ENCODE results near the gene GPR89A.
A peak's percentile ranks its signal among the peaks of the same experiment; 100 is the strongest.
"Not testable (repeated sequence)": the region's sequence is repeated elsewhere in the genome, so short reads cannot be mapped to it uniquely, and the experiment has no call there.

Gene GPR89A

GRCh38 chr1:145607833-145608733 is at the start of gene GPR89A:
Gene GPR89A (plus strand): TSS chr1:145607988. CDS start chr1:145608134, 146 bp downstream.
- DNase-seq (ENCODE audit: low spot score): peak; percentile 45

- not testable (repeated sequence) for DNase-seq (ENCODE audit: low spot score)
Measured at GRCh38 chr1:145586820-145587219, 21.0 kb upstream of the GPR89A start.

GRCh38 chr1:145590806-145591205 is 17.0 kb upstream of the GPR89A start:
- DNase-seq (ENCODE audit: low spot score): not testable (repeated sequence)

- not testable (repeated sequence) for DNase-seq (ENCODE audit: low spot score)
Measured at GRCh38 chr1:145592347-145592746, 15.4 kb upstream of the GPR89A start.

GRCh38 chr1:145595421-145595820 is 12.4 kb upstream of the GPR89A start:
- not testable (repeated sequence) for DNase-seq (ENCODE audit: low spot score)

- DNase-seq (ENCODE audit: low spot score): not testable (repeated sequence)
Measured at GRCh38 chr1:145596236-145596635, 11.6 kb upstream of the GPR89A start.

- DNase-seq (ENCODE audit: low spot score): not testable (repeated sequence)
Measured at GRCh38 chr1:145599426-145599825, 8.4 kb upstream of the GPR89A start.

GRCh38 chr1:145601593-145601992 is 6.2 kb upstream of the GPR89A start:
- DNase-seq (ENCODE audit: low spot score): no peak

- not testable (repeated sequence) for DNase-seq (ENCODE audit: low spot score)
Measured at GRCh38 chr1:145606840-145607239, 948 bp upstream of the GPR89A start.

- DNase-seq (ENCODE audit: low spot score): not testable (repeated sequence)
Measured at GRCh38 chr1:145607289-145607688, 499 bp upstream of the GPR89A start.

GRCh38 chr1:145610744-145611143 is 3.0 kb downstream of the GPR89A start:
- DNase-seq (ENCODE audit: low spot score): not testable (repeated sequence)

- DNase-seq (ENCODE audit: low spot score): not testable (repeated sequence)
Measured at GRCh38 chr1:145620073-145620472, 12.3 kb downstream of the GPR89A start.

- not testable (repeated sequence) for DNase-seq (ENCODE audit: low spot score)
Measured at GRCh38 chr1:145622177-145622576, 14.4 kb downstream of the GPR89A start.

- not testable (repeated sequence) for DNase-seq (ENCODE audit: low spot score)
Measured at GRCh38 chr1:145636237-145636636, 28.4 kb downstream of the GPR89A start.

- not testable (repeated sequence) for DNase-seq (ENCODE audit: low spot score)
Measured at GRCh38 chr1:145641886-145642285, 34.1 kb downstream of the GPR89A start.

- DNase-seq (ENCODE audit: low spot score): not testable (repeated sequence)
Measured at GRCh38 chr1:145643990-145644389, 36.2 kb downstream of the GPR89A start.

- not testable (repeated sequence) for DNase-seq (ENCODE audit: low spot score)
Measured at GRCh38 chr1:145656245-145656943, 48.6 kb downstream of the GPR89A start.

- not testable (repeated sequence) for DNase-seq (ENCODE audit: low spot score)
Measured at GRCh38 chr1:145662502-145662901, 54.7 kb downstream of the GPR89A start.

- DNase-seq (ENCODE audit: low spot score): not testable (repeated sequence)
Measured at GRCh38 chr1:145665015-145665414, 57.2 kb downstream of the GPR89A start.

- not testable (repeated sequence) for DNase-seq (ENCODE audit: low spot score)
Measured at GRCh38 chr1:145670995-145671745, 63.4 kb downstream of the GPR89A start.

- DNase-seq (ENCODE audit: low spot score): not testable (repeated sequence)
Measured at GRCh38 chr1:145673217-145673616, 65.4 kb downstream of the GPR89A start.

- not testable (repeated sequence) for DNase-seq (ENCODE audit: low spot score)
Measured at GRCh38 chr1:145684858-145685257, 77.1 kb downstream of the GPR89A start.

Data from HuH-7 (cell line).